CD4-positive, alpha-beta T cell (primary cell): ENCODE results near the gene KIF21A. TPM values are rescaled to one million over a fixed set of nuclear protein-coding genes. Genes with fewer than 3 reads are reported as not detected.

Experiments
- ATAC-seq: fragments of 200-7000 bp; cut with Tn5 transposase; one replicate; pipeline ENCODE4 v1.10.0; 2022; ENCODE audit warnings: mild to moderate bottlenecking; ENCODE audit not compliant: poor library complexity
- CTCF ChIA-PET: fragments of 350-600 bp; sonication (Branson Sonifier 250); formaldehyde crosslinking; loops from one replicate; lab custom pipeline; 2021; ENCODE audit warnings: antibody characterized with exemption, inconsistent platforms; lab: Charles Lee
- POLR2A ChIA-PET: fragments of 350-600 bp; sonication (Branson Sonifier 250); formaldehyde crosslinking; loops from one replicate; lab custom pipeline; 2021; ENCODE audit warnings: antibody characterized with exemption, inconsistent platforms; lab: Charles Lee
- DNase-seq, 14 experiments: peaks; one replicate each; pipeline ENCODE4 v3.0.0-alpha.2; 2013 to 2020; ENCODE audit warnings: mixed read lengths in 2 of 14
- H3K27ac ChIP-seq, 2 donors: one replicate each; pipeline versions ENCODE4 v1.5.1 to v1.7.0; 2013; ENCODE audit warnings: low read length in 2 of 2, low read depth in 1 of 2, mild to moderate bottlenecking in 1 of 2
- H3K27me3 ChIP-seq, 2 experiments: 1 replicate in 1 of 2; 2 replicates in 1 of 2; pipeline versions ENCODE4 v1.6.1 to v1.7.0; 2013; ENCODE audit warnings: low read length in 2 of 2, control low read depth in 1 of 2, mild to moderate bottlenecking in 1 of 2, moderate library complexity in 1 of 2; ENCODE audit not compliant: insufficient read depth in 2 of 2, control insufficient read depth in 1 of 2
- H3K36me3 ChIP-seq: one replicate; pipeline ENCODE4 v1.6.1; 2013; ENCODE audit warnings: low read length, control low read depth; ENCODE audit not compliant: insufficient read depth
- H3K4me1 ChIP-seq: one replicate; pipeline ENCODE4 v1.6.1; 2013; ENCODE audit warnings: low read length, control low read depth; ENCODE audit not compliant: insufficient read depth
- H3K4me3 ChIP-seq: one replicate; pipeline ENCODE4 v1.5.1; 2013; ENCODE audit warnings: mild to moderate bottlenecking, low read length, moderate library complexity
- H3K9me3 ChIP-seq, 2 experiments: 1 replicate in 1 of 2; 2 replicates in 1 of 2; pipeline versions ENCODE4 v1.6.1 to v1.7.0; 2013; ENCODE audit warnings: low read length in 2 of 2, mild to moderate bottlenecking in 2 of 2, control low read depth in 1 of 2, moderate library complexity in 1 of 2; ENCODE audit not compliant: control insufficient read depth in 1 of 2, insufficient read depth in 1 of 2
- H3K27ac Mint-ChIP-seq: one replicate; pipeline ENCODE4 v1.8.0; 2020; ENCODE audit warnings: mixed read lengths
- H3K27me3 Mint-ChIP-seq: one replicate; pipeline ENCODE4 v1.8.0; 2021; ENCODE audit warnings: mixed read lengths
- H3K36me3 Mint-ChIP-seq: one replicate; pipeline ENCODE4 v1.8.0; 2021; ENCODE audit warnings: low read depth, mixed read lengths
- H3K4me1 Mint-ChIP-seq: one replicate; pipeline ENCODE4 v1.8.0; 2021; ENCODE audit warnings: low read depth, mixed read lengths
- H3K4me3 Mint-ChIP-seq: one replicate; pipeline ENCODE4 v1.8.0; 2020; ENCODE audit warnings: mild to moderate bottlenecking, mixed read lengths
- H3K9me3 Mint-ChIP-seq: one replicate; pipeline ENCODE4 v1.8.0; 2020; ENCODE audit warnings: mixed read lengths
- intact Hi-C, 2 experiments: fragments of 100-400 bp; cut with DNase I in 1 of 2; cut with micrococcal nuclease in 1 of 2; formaldehyde crosslinking; loops; one replicate each; pipeline versions ENCODE4 v1.15.1 to v1.9.0; 2023 to 2025; cut with DNase I, micrococcal nuclease
- total RNA-seq, 174 experiments: library from RNA in 2 of 174; stranded (reverse) in 2 of 174; gene quantifications; one replicate each; pipeline ENCODE4 v1.2.3 and lab custom pipeline; 2021 to 2026
- TF ChIP-seq, protein P1 (sequence below): fragments of 200-600 bp; IDR thresholded peaks from one replicate; pipeline ENCODE4 v1.8.0; 2022; ENCODE audit warnings: antibody characterized with exemption, mild to moderate bottlenecking

KIF21A gene
- total RNA-seq, 2 experiments from 2014 or later, result 3.2 to 3.4 TPM

DNA sequence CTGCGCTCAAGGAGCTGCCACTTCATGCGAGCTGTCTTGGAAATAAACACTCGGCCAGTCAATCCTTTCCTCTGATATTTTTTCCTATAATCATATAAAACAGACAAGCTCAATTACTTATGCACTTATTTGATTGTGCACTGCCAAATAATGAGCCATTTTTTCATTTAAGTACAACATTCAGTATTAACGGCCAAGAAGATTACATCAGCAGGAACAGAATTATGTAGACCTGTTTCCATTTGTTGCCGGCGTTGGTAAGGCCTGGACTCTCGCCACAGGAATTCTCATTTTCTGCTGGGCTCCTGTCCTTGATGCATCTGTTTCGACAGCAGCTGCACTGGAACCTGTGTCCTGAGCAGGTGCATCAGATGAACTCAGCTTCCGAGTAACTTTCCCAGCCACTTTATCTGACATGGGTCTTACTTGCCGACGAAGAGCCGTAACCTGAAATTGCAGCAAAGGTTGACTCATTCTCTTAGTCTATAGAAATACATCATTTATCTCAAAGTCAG, 110.2 kb downstream of the KIF21A start:
- no peak overlapping the region for H3K27ac Mint-ChIP-seq
- H3K36me3 Mint-ChIP-seq, result peaks cover 13% of the 10 kb centered on the region
- Histone ChIP-seq H3K27ac (no peak overlapping the region), H3K27me3 (no peaks in the 10 kb centered on the region), H3K4me1 (peaks cover 9% of the 10 kb centered on the region), H3K36me3 (no peaks in the 10 kb centered on the region), H3K9me3 (no peaks in the 10 kb centered on the region), H3K4me3 (no peak overlapping the region)
- ChIA-PET POLR2A (no interaction called here), CTCF (interaction anchor here (1.0 kb wide), 2 partner anchors 12 to 23 kb away, joined by 3 to 5 read pairs; no protein-coding TSS in a partner anchor)
- ATAC-seq (no peak), DNase-seq (no peak)
- H3K4me1 Mint-ChIP-seq, result peaks cover 11% of the 10 kb centered on the region
- no peak overlapping the region for H3K4me3 Mint-ChIP-seq
- intact Hi-C loops, result no loop called here
- TF ChIP-seq, protein P1, sequence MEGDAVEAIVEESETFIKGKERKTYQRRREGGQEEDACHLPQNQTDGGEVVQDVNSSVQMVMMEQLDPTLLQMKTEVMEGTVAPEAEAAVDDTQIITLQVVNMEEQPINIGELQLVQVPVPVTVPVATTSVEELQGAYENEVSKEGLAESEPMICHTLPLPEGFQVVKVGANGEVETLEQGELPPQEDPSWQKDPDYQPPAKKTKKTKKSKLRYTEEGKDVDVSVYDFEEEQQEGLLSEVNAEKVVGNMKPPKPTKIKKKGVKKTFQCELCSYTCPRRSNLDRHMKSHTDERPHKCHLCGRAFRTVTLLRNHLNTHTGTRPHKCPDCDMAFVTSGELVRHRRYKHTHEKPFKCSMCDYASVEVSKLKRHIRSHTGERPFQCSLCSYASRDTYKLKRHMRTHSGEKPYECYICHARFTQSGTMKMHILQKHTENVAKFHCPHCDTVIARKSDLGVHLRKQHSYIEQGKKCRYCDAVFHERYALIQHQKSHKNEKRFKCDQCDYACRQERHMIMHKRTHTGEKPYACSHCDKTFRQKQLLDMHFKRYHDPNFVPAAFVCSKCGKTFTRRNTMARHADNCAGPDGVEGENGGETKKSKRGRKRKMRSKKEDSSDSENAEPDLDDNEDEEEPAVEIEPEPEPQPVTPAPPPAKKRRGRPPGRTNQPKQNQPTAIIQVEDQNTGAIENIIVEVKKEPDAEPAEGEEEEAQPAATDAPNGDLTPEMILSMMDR, result no peak
- no peaks in the 10 kb centered on the region for H3K9me3 Mint-ChIP-seq
- H3K27me3 Mint-ChIP-seq, result no peaks in the 10 kb centered on the region

DNA sequence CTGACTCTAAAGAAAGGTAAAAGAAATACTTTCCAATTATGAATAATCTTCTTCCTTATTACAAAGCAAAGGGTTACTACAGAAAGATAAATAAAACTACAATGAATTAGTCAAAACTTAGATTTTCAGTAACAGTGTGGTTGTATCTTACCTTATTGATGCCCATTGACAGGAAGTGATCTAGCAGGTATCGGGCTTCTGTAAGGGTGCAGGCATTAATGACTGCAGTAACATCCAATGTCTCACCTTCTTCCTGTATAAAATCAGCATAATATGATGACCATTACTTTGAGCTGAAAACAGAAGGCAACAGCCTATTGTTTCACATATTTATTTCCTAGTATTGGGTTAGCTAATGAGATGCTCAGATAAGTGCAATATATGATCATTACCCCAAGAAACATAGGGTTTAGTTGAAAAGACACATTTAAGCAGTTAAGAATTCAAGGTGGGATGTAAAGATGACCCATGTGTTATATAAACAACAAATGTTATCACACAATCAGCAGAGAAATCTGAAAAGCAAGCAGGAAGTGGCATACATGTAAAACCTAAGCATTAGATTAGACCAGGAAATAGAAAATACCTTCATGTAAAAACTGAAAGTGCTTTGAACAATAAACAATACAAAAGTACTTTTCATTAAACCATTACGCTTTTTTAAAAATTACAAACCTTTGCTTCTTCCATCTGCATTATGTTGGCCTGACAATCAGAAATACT, 111.2 kb downstream of the KIF21A start:
- peak in 3 of 14 experiments; percentile 12 to 66 (median 17) for DNase-seq
- ATAC-seq, result peak; percentile 48
- no peaks in the 10 kb centered on the region for H3K36me3 ChIP-seq
- intact Hi-C loops, result no loop called here
- Mint-ChIP-seq H3K36me3 (peaks cover 13% of the 10 kb centered on the region), H3K27me3 (no peaks in the 10 kb centered on the region), H3K4me1 (peaks cover 11% of the 10 kb centered on the region), H3K9me3 (no peaks in the 10 kb centered on the region), H3K27ac (peak overlapping the region; percentile 47), H3K4me3 (peak overlapping the region; percentile 12)
- CTCF ChIA-PET, result no interaction called here
- H3K27ac ChIP-seq, result peak overlapping the region in 1 of 2 donors; percentile 50
- H3K4me1 ChIP-seq, result peaks cover 9% of the 10 kb centered on the region
- no peaks in the 10 kb centered on the region for H3K9me3 ChIP-seq
- TF ChIP-seq, protein P1, result no peak
- POLR2A ChIA-PET, result interaction anchor here (1.1 kb wide), 1 partner anchor 111 kb away, joined by 3 read pairs; the partner anchor contains the start of gene KIF21A
- H3K27me3 ChIP-seq, result no peaks in the 10 kb centered on the region
- H3K4me3 ChIP-seq, result no peak overlapping the region

DNA sequence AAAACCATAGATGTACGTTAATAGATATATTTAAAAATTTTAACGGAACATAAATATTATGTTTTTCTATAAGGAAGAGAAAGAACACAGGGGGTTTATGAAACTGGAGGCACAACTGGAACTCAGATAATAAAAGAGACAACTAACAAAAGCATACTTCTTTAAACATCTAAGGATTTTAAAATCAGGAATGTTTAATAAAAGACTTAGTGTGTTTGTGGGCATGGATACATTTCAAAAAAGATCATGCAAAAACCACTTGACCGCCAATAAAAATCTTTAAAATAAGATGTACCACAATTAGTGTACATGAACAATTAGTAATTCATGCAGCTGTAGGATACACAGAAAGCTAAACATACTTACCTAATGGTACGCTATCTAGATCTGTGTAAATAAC, 113.0 kb downstream of the KIF21A start:
- Histone ChIP-seq H3K4me1 (peaks cover 9% of the 10 kb centered on the region), H3K9me3 (no peaks in the 10 kb centered on the region), H3K27ac (no peak overlapping the region), H3K27me3 (no peaks in the 10 kb centered on the region), H3K36me3 (no peaks in the 10 kb centered on the region), H3K4me3 (no peak overlapping the region)
- H3K4me1 Mint-ChIP-seq, result peaks cover 11% of the 10 kb centered on the region
- no peaks in the 10 kb centered on the region for H3K27me3 Mint-ChIP-seq
- TF ChIP-seq, protein P1, result no peak
- intact Hi-C loops, result no loop called here
- ChIA-PET POLR2A (no interaction called here), CTCF (no interaction called here)
- no peak for ATAC-seq
- H3K9me3 Mint-ChIP-seq, result no peaks in the 10 kb centered on the region
- no peak overlapping the region for H3K27ac Mint-ChIP-seq
- no peak for DNase-seq
- H3K36me3 Mint-ChIP-seq, result peaks cover 13% of the 10 kb centered on the region
- H3K4me3 Mint-ChIP-seq, result no peak overlapping the region
